Hair follicular keratinocyte (primary cell): ENCODE data around the gene GLRX3. TPM values are rescaled to one million over a fixed set of nuclear protein-coding genes. Genes with fewer than 3 reads are reported as not detected.

Source experiments
- total RNA-seq: library from RNA; depleted of rRNA; stranded (reverse); fragments of >200 nt; gene quantifications from 2 replicates; pipeline ENCODE4 v1.2.3, GENCODE V29; 2015

GLRX3 gene
- 117 and 178 TPM in 2 replicates for total RNA-seq

GRCh38 chr10:130136226-130137089 is at the start of gene GLRX3:
TSS of gene GLRX3 (plus strand) at chr10:130136391. CDS start at chr10:130136421, 30 bp downstream.

GRCh38 chr10:130110246-130111112 is 25.7 kb upstream of the GLRX3 start, which contains the start of gene C10orf143:
TSS of gene C10orf143 (minus strand) at chr10:130110830. CDS start at chr10:130110772, 58 bp downstream.

Other genes with a start within 250 kb of the GLRX3 start
- not detected in 2 replicates for gene EBF3, start 172.1 kb upstream of the GLRX3 start, total RNA-seq
- gene C10orf143, start 25.6 kb upstream of the GLRX3 start, total RNA-seq: 2.0 TPM in 1 of 2 replicates, not detected in the other